Subcutaneous adipose tissue (tissue), 4 donors: ENCODE measurements around the gene ZWINT. TPM values are rescaled to one million over a fixed set of nuclear protein-coding genes. Genes with fewer than 3 reads are reported as not detected.

Source experiments
- CTCF ChIP-seq: fragments of 450-650 bp; IDR thresholded peaks from one replicate; pipeline ENCODE4 v1.5.1; 2016; ENCODE audit warnings: low read depth, mild to moderate bottlenecking, control low read depth, antibody characterized with exemption, moderate library complexity
- total RNA-seq, 4 donors: library from RNA; depleted of rRNA; stranded (reverse); fragments of >200 nt; gene quantifications; one replicate each; pipeline ENCODE4 v1.1.0, GENCODE V29; 2016

The ZWINT gene
- total RNA-seq, 4 donors from 2014 or later: 2.3 to 6.8 (median 3.9) TPM

DNA sequence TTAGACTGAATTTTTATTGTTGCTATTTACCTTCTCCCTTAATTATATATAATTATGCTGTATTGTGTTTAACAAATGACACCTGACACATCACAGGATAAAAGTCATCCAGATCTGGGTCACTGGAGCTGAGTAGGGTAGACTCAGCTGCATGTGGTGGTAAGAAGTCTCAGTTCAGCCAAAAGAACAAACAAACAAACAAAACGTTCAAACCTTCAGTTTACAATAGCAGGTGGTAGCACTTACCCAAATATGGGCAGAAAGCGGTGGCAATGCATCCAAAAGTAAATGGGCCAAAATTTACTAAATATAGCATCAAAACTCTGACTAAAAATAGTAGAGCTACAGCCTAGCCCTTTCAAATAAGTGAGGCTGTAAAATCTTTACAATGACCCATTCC lies 42.2 kb downstream of the ZWINT start:
- no peak for TF ChIP-seq CTCF

DNA sequence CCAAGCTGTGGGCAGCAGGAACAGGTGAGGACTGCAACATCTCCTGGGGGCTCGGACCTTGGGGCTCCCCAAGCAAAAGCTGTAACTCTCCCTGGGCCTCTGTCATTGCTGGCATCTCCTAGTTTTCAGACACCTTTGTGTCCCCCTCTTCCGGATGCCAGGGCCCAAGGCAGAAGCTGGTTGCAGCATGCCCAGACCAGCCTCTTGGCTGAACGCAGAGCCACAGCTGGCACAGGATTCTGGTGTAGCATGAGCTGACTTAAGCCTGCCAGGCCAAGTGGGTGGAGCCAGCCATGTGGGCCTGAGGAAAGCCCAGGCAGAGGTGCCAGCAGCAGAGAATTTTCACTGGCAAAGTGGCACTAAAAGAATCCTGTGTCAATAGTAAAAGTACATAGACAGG lies 43.5 kb downstream of the ZWINT start:
- no peak for TF ChIP-seq CTCF

- no peak for TF ChIP-seq CTCF
These were observed 44.5 kb downstream of the ZWINT start for GRCh38 chr10:56316603-56317002.
